Ishikawa (cell line): ENCODE measurements around the gene TBL1X.

ENCODE experiments used
- CREB1 ChIP-seq: IDR thresholded peaks from 2 replicates; pipeline ENCODE4 v1.6.1; 2012; ENCODE audit warnings: low read depth
- EGR1 ChIP-seq: IDR thresholded peaks from 2 replicates; pipeline ENCODE4 v1.6.1; 2012
- EP300 ChIP-seq: IDR thresholded peaks from 2 replicates; pipeline ENCODE4 v1.6.1; 2012; ENCODE audit warnings: borderline replicate concordance
- FOXM1 ChIP-seq: IDR thresholded peaks from 2 replicates; pipeline ENCODE4 v1.6.1; 2012; ENCODE audit warnings: low read depth, borderline replicate concordance
- MAX ChIP-seq: IDR thresholded peaks from 2 replicates; pipeline ENCODE4 v1.6.1; 2012
- TF ChIP-seq, protein P1 (sequence below): IDR thresholded peaks from 2 replicates; pipeline ENCODE4 v1.6.1; 2012; ENCODE audit warnings: low read depth, mild to moderate bottlenecking

DNA sequence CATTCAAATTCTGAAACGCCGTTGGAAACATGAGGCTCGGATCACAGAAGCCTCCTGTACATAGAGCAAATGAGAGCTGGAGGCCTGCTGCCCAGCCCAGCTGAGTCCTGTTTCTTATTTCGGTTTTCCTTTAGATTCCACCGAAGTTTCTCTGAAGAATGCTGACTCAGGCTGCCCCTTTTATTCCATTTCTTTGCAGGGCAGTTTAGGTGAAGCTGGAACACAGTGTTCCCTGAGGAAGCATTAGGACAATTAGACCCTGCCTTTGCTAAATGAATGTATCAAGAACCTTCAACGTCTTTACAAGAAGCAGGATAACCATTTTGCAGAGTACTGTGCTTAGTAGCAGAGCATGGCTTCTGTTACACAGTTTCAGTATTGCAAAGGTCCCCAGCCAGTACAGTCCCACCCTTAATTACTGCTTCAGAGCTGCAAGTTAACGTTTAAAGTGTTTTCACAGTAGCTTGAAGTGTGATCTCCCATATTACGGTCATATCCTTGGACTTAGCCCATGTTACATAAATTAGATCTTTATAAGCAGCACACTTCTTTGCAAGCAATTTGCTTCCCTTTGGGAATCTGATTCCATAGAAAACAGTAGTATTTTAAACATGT is 117.0 kb downstream of the TBL1X start:
- TF ChIP-seq CREB1 (no peak), FOXM1 (no peak), EP300 (no peak), MAX (no peak), EGR1 (no peak)
- TF ChIP-seq, protein P1, sequence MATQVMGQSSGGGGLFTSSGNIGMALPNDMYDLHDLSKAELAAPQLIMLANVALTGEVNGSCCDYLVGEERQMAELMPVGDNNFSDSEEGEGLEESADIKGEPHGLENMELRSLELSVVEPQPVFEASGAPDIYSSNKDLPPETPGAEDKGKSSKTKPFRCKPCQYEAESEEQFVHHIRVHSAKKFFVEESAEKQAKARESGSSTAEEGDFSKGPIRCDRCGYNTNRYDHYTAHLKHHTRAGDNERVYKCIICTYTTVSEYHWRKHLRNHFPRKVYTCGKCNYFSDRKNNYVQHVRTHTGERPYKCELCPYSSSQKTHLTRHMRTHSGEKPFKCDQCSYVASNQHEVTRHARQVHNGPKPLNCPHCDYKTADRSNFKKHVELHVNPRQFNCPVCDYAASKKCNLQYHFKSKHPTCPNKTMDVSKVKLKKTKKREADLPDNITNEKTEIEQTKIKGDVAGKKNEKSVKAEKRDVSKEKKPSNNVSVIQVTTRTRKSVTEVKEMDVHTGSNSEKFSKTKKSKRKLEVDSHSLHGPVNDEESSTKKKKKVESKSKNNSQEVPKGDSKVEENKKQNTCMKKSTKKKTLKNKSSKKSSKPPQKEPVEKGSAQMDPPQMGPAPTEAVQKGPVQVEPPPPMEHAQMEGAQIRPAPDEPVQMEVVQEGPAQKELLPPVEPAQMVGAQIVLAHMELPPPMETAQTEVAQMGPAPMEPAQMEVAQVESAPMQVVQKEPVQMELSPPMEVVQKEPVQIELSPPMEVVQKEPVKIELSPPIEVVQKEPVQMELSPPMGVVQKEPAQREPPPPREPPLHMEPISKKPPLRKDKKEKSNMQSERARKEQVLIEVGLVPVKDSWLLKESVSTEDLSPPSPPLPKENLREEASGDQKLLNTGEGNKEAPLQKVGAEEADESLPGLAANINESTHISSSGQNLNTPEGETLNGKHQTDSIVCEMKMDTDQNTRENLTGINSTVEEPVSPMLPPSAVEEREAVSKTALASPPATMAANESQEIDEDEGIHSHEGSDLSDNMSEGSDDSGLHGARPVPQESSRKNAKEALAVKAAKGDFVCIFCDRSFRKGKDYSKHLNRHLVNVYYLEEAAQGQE, result no peak
